Activated CD4-positive, alpha-beta T cell treated with anti-CD3 and anti-CD28 coated beads, Interleukin-2, amount 10 ng/mL, durations not matched to agents 7 days and 5 days (primary cell): ENCODE data around the gene EIF3A. TPM values are rescaled to one million over a fixed set of nuclear protein-coding genes. Genes with fewer than 3 reads are reported as not detected.
A peak's percentile ranks its signal among the peaks of the same experiment; 100 is the strongest.

Source experiments
- CTCF ChIA-PET: fragments of 350-600 bp; sonication (Branson Sonifier 250); formaldehyde crosslinking; loops from one replicate; lab custom pipeline; 2021; ENCODE audit warnings: antibody characterized with exemption; lab: Charles Lee
- POLR2A ChIA-PET: fragments of 350-600 bp; sonication (Branson Sonifier 250); formaldehyde crosslinking; loops from one replicate; lab custom pipeline; 2021; ENCODE audit warnings: antibody characterized with exemption; lab: Charles Lee
- DNase-seq: peaks from one replicate; pipeline ENCODE4 v3.0.0-alpha.2; 2020
- H3K27ac Mint-ChIP-seq: one replicate; pipeline ENCODE4 v1.8.0; 2021; ENCODE audit warnings: mild to moderate bottlenecking, moderate library complexity, mixed read lengths
- H3K27me3 Mint-ChIP-seq: one replicate; pipeline ENCODE4 v1.8.0; 2021; ENCODE audit warnings: mixed read lengths
- H3K36me3 Mint-ChIP-seq: one replicate; pipeline ENCODE4 v1.8.0; 2021; ENCODE audit warnings: low read depth, mixed read lengths
- H3K4me1 Mint-ChIP-seq: one replicate; pipeline ENCODE4 v1.8.0; 2021; ENCODE audit warnings: mixed read lengths
- H3K4me3 Mint-ChIP-seq: one replicate; pipeline ENCODE4 v1.8.0; 2021; ENCODE audit warnings: mild to moderate bottlenecking, moderate library complexity, mixed read lengths
- H3K9me3 Mint-ChIP-seq: one replicate; pipeline ENCODE4 v1.8.0; 2021; ENCODE audit warnings: mixed read lengths
- total RNA-seq, 2 experiments: library from RNA; stranded (reverse); gene quantifications; one replicate each; pipeline ENCODE4 v1.2.3, GENCODE V29; 2021

Gene EIF3A
- total RNA-seq, 2 experiments from 2014 or later, result 132 to 145 TPM

GRCh38 chr10:119061352-119061751 is 19.3 kb downstream of the EIF3A start:
- POLR2A ChIA-PET, result no interaction called here
- no peaks in the 10 kb centered on the region for H3K9me3 Mint-ChIP-seq
- H3K4me3 Mint-ChIP-seq, result no peak overlapping the region
- peaks cover 81% of the 10 kb centered on the region for H3K36me3 Mint-ChIP-seq
- no peak for DNase-seq
- H3K27ac Mint-ChIP-seq, result peak overlapping the region; percentile 36
- peaks cover 11% of the 10 kb centered on the region for H3K4me1 Mint-ChIP-seq
- CTCF ChIA-PET, result no interaction called here
- H3K27me3 Mint-ChIP-seq, result no peaks in the 10 kb centered on the region

GRCh38 chr10:119060107-119060506 is 20.5 kb downstream of the EIF3A start:
- H3K27me3 Mint-ChIP-seq, result no peaks in the 10 kb centered on the region
- no peaks in the 10 kb centered on the region for H3K9me3 Mint-ChIP-seq
- H3K27ac Mint-ChIP-seq, result peak overlapping the region; percentile 32
- H3K4me3 Mint-ChIP-seq, result no peak overlapping the region
- H3K4me1 Mint-ChIP-seq, result peaks cover 10% of the 10 kb centered on the region
- peaks cover 84% of the 10 kb centered on the region for H3K36me3 Mint-ChIP-seq
- ChIA-PET CTCF (no interaction called here), POLR2A (no interaction called here)
- no peak for DNase-seq

GRCh38 chr10:119059557-119059956 is 21.1 kb downstream of the EIF3A start:
- Mint-ChIP-seq H3K36me3 (peaks cover 84% of the 10 kb centered on the region), H3K27ac (no peak overlapping the region)
- POLR2A ChIA-PET, result no interaction called here

GRCh38 chr10:119058010-119058409 is 22.6 kb downstream of the EIF3A start:
- Mint-ChIP-seq H3K36me3 (peaks cover 80% of the 10 kb centered on the region), H3K27me3 (no peaks in the 10 kb centered on the region), H3K9me3 (no peaks in the 10 kb centered on the region), H3K27ac (no peak overlapping the region), H3K4me1 (peaks cover 3% of the 10 kb centered on the region), H3K4me3 (no peak overlapping the region)
- DNase-seq, result no peak
- POLR2A ChIA-PET, result no interaction called here
- CTCF ChIA-PET, result interaction anchor here (1.2 kb wide), 1 partner anchor 70 kb away, joined by 3 read pairs; no protein-coding TSS in a partner anchor

More at GRCh38 chr10:119059557-119059956, 21.1 kb downstream of the EIF3A start:
- no peak for DNase-seq
- H3K4me3 Mint-ChIP-seq, result no peak overlapping the region
- no peaks in the 10 kb centered on the region for H3K27me3 Mint-ChIP-seq
- CTCF ChIA-PET, result interaction anchor here (1.0 kb wide), 1 partner anchor 14 kb away, joined by 3 read pairs; no protein-coding TSS in a partner anchor
- H3K9me3 Mint-ChIP-seq, result no peaks in the 10 kb centered on the region
- peaks cover 6% of the 10 kb centered on the region for H3K4me1 Mint-ChIP-seq

- no peak overlapping the region for H3K4me3 Mint-ChIP-seq
- no peaks in the 10 kb centered on the region for H3K27me3 Mint-ChIP-seq
- ChIA-PET CTCF (no interaction called here), POLR2A (no interaction called here)
- peaks cover 3% of the 10 kb centered on the region for H3K4me1 Mint-ChIP-seq
- H3K36me3 Mint-ChIP-seq, result peaks cover 83% of the 10 kb centered on the region
- no peak overlapping the region for H3K27ac Mint-ChIP-seq
- no peaks in the 10 kb centered on the region for H3K9me3 Mint-ChIP-seq
- DNase-seq, result no peak
Observed at GRCh38 chr10:119055472-119055871, 25.1 kb downstream of the EIF3A start.

GRCh38 chr10:119051775-119052174 is 28.8 kb downstream of the EIF3A start:
- H3K27ac Mint-ChIP-seq, result no peak overlapping the region
- POLR2A ChIA-PET, result no interaction called here

GRCh38 chr10:119049777-119050176 is 30.8 kb downstream of the EIF3A start:
- CTCF ChIA-PET, result no interaction called here
- H3K9me3 Mint-ChIP-seq, result no peaks in the 10 kb centered on the region
- peaks cover 15% of the 10 kb centered on the region for H3K4me1 Mint-ChIP-seq
- H3K4me3 Mint-ChIP-seq, result no peak overlapping the region
- no peaks in the 10 kb centered on the region for H3K27me3 Mint-ChIP-seq
- DNase-seq, result no peak
- POLR2A ChIA-PET, result no interaction called here
- H3K27ac Mint-ChIP-seq, result no peak overlapping the region
- peaks cover 80% of the 10 kb centered on the region for H3K36me3 Mint-ChIP-seq

More at GRCh38 chr10:119051775-119052174, 28.8 kb downstream of the EIF3A start:
- Mint-ChIP-seq H3K9me3 (no peaks in the 10 kb centered on the region), H3K36me3 (peaks cover 79% of the 10 kb centered on the region), H3K4me1 (peaks cover 11% of the 10 kb centered on the region), H3K4me3 (no peak overlapping the region), H3K27me3 (no peaks in the 10 kb centered on the region)
- CTCF ChIA-PET, result interaction anchor here (1.0 to 2.6 kb wide), 2 partner anchors 12 to 15 kb away, joined by 3 to 12 read pairs; no protein-coding TSS in a partner anchor
- no peak for DNase-seq

- no peaks in the 10 kb centered on the region for H3K27me3 Mint-ChIP-seq
- CTCF ChIA-PET, result no interaction called here
Observed at GRCh38 chr10:119049361-119049760, 31.3 kb downstream of the EIF3A start.

GRCh38 chr10:119045561-119045960 is 35.1 kb downstream of the EIF3A start:
- CTCF ChIA-PET, result interaction anchor here (1.0 to 1.2 kb wide), 3 partner anchors 13 to 22 kb away, joined by 3 to 4 read pairs (median 3); no protein-coding TSS in a partner anchor
- peaks cover 75% of the 10 kb centered on the region for H3K36me3 Mint-ChIP-seq
- peaks cover 25% of the 10 kb centered on the region for H3K4me1 Mint-ChIP-seq
- POLR2A ChIA-PET, result no interaction called here
- H3K27me3 Mint-ChIP-seq, result no peaks in the 10 kb centered on the region
- no peak overlapping the region for H3K4me3 Mint-ChIP-seq
- H3K9me3 Mint-ChIP-seq, result no peaks in the 10 kb centered on the region
- no peak overlapping the region for H3K27ac Mint-ChIP-seq
- DNase-seq, result no peak

More at GRCh38 chr10:119049361-119049760, 31.3 kb downstream of the EIF3A start:
- no peak overlapping the region for H3K4me3 Mint-ChIP-seq
- POLR2A ChIA-PET, result no interaction called here
- no peaks in the 10 kb centered on the region for H3K9me3 Mint-ChIP-seq
- no peak for DNase-seq
- peaks cover 76% of the 10 kb centered on the region for H3K36me3 Mint-ChIP-seq
- no peak overlapping the region for H3K27ac Mint-ChIP-seq
- H3K4me1 Mint-ChIP-seq, result peaks cover 15% of the 10 kb centered on the region

- H3K4me3 Mint-ChIP-seq, result no peak overlapping the region
- CTCF ChIA-PET, result no interaction called here
- no peaks in the 10 kb centered on the region for H3K9me3 Mint-ChIP-seq
- no peak for DNase-seq
- peaks cover 25% of the 10 kb centered on the region for H3K4me1 Mint-ChIP-seq
- POLR2A ChIA-PET, result no interaction called here
- peaks cover 79% of the 10 kb centered on the region for H3K36me3 Mint-ChIP-seq
- H3K27ac Mint-ChIP-seq, result peak overlapping the region; percentile 68
- H3K27me3 Mint-ChIP-seq, result no peaks in the 10 kb centered on the region
Observed at GRCh38 chr10:119042169-119042568, 38.4 kb downstream of the EIF3A start.

GRCh38 chr10:119041326-119041725 is 39.3 kb downstream of the EIF3A start:
- no peaks in the 10 kb centered on the region for H3K27me3 Mint-ChIP-seq
- DNase-seq, result no peak
- peaks cover 23% of the 10 kb centered on the region for H3K4me1 Mint-ChIP-seq
- ChIA-PET CTCF (no interaction called here), POLR2A (no interaction called here)
- no peaks in the 10 kb centered on the region for H3K9me3 Mint-ChIP-seq
- no peak overlapping the region for H3K27ac Mint-ChIP-seq
- H3K36me3 Mint-ChIP-seq, result peaks cover 74% of the 10 kb centered on the region
- H3K4me3 Mint-ChIP-seq, result no peak overlapping the region

GRCh38 chr10:119039161-119039560 is 41.5 kb downstream of the EIF3A start:
- no peak overlapping the region for H3K4me3 Mint-ChIP-seq
- H3K9me3 Mint-ChIP-seq, result no peaks in the 10 kb centered on the region
- ChIA-PET CTCF (interaction anchor here (0.8 to 1.6 kb wide), 2 partner anchors 15 to 23 kb away, joined by 3 read pairs; no protein-coding TSS in a partner anchor), POLR2A (no interaction called here)
- H3K27ac Mint-ChIP-seq, result no peak overlapping the region
- peaks cover 23% of the 10 kb centered on the region for H3K4me1 Mint-ChIP-seq
- H3K36me3 Mint-ChIP-seq, result peaks cover 69% of the 10 kb centered on the region
- no peak for DNase-seq
- no peaks in the 10 kb centered on the region for H3K27me3 Mint-ChIP-seq

GRCh38 chr10:119031496-119032059 is 49.0 kb downstream of the EIF3A start:
- no peak for DNase-seq
- Mint-ChIP-seq H3K27ac (no peak overlapping the region), H3K4me3 (peak overlapping the region; percentile 70), H3K27me3 (peaks cover 8% of the 10 kb centered on the region), H3K36me3 (peaks cover 32% of the 10 kb centered on the region), H3K9me3 (no peaks in the 10 kb centered on the region), H3K4me1 (peaks cover 30% of the 10 kb centered on the region)
- CTCF ChIA-PET, result interaction anchor here (0.7 to 0.9 kb wide), 3 partner anchors 16 to 428 kb away, joined by 3 read pairs; partner anchors contain the start of gene GRK5
- POLR2A ChIA-PET, result interaction anchor here (0.6 to 1.5 kb wide), 2 partner anchors 92 to 277 kb away, joined by 3 to 4 read pairs; partner anchors contain the start of gene CACUL1
